Activated gamma-delta T cell treated with anti-CD3 and anti-CD28 coated beads, Interleukin-2, amount 50 U/mL, for 16 hours (primary cell): ENCODE results near the gene EPX.

ENCODE experiments used
- DNase-seq: peaks from one replicate; pipeline ENCODE4 v3.0.0-alpha.2; 2020; ENCODE audit warnings: low read depth

Gene EPX

GRCh38 chr17:58252141-58252540 is 59.6 kb downstream of the EPX start:
- DNase-seq, result no peak

GRCh38 chr17:58253082-58253481 is 60.6 kb downstream of the EPX start:
- DNase-seq, result no peak
